Stimulated activated CD4-positive, alpha-beta T cell treated with anti-CD3 and anti-CD28 coated beads, Interleukin-4, amount 100 ng/mL, for 48 hours (primary cell): ENCODE data around the gene MBLAC1.

Experiments used
- DNase-seq, 2 donors: peaks; one replicate each; pipeline ENCODE4 v3.0.0-alpha.2; 2020; ENCODE audit warnings: low read depth in 2 of 2

MBLAC1 gene

GRCh38 chr7:100126931-100127865 is at the start of gene MBLAC1:
Gene MBLAC1 (plus strand): TSS chr7:100126967. CDS start chr7:100127396, 429 bp downstream.
- DNase-seq: peak; percentile 87 to 88

GRCh38 chr7:100077205-100077604 is 49.6 kb upstream of the MBLAC1 start:
- DNase-seq: no peak

- DNase-seq: no peak
These were observed 47.7 kb upstream of the MBLAC1 start for GRCh38 chr7:100079024-100079560.

- no peak for DNase-seq
These were observed 45.7 kb upstream of the MBLAC1 start for GRCh38 chr7:100080907-100081534.

GRCh38 chr7:100081535-100082102 is 45.1 kb upstream of the MBLAC1 start, which contains the start of gene ZNF3:
Gene ZNF3 (minus strand): TSS chr7:100081723. CDS start chr7:100077357, 4,366 bp downstream.
- peak; percentile 96 to 98 for DNase-seq

GRCh38 chr7:100082978-100083377 is 43.8 kb upstream of the MBLAC1 start:
- no peak for DNase-seq

GRCh38 chr7:100085515-100085914 is 41.3 kb upstream of the MBLAC1 start:
- DNase-seq: no peak

- no peak for DNase-seq
These were observed 39.6 kb upstream of the MBLAC1 start for GRCh38 chr7:100087055-100087750.

- no peak for DNase-seq
These were observed 38.6 kb upstream of the MBLAC1 start for GRCh38 chr7:100088095-100088620.

GRCh38 chr7:100088621-100089457 is 37.9 kb upstream of the MBLAC1 start, which contains the start of gene COPS6:
Gene COPS6 (plus strand): TSS chr7:100088969. CDS start chr7:100088991, 22 bp downstream.
- DNase-seq: peak; percentile 85 to 86

- no peak for DNase-seq
These were observed 37.1 kb upstream of the MBLAC1 start for GRCh38 chr7:100089458-100090196.

GRCh38 chr7:100090527-100091410 is 36.0 kb upstream of the MBLAC1 start:
- DNase-seq: no peak

GRCh38 chr7:100091411-100092181 is 35.2 kb upstream of the MBLAC1 start:
- no peak for DNase-seq

- no peak for DNase-seq
These were observed 33.7 kb upstream of the MBLAC1 start for GRCh38 chr7:100093054-100093453.

GRCh38 chr7:100093498-100093897 is 33.3 kb upstream of the MBLAC1 start:
- DNase-seq: no peak

- DNase-seq: no peak
These were observed 32.8 kb upstream of the MBLAC1 start for GRCh38 chr7:100093925-100094486.

- no peak for DNase-seq
These were observed 31.5 kb upstream of the MBLAC1 start for GRCh38 chr7:100095289-100095688.
